Esophagus muscularis mucosa (tissue), 4 donors: ENCODE measurements around the gene RNF181.

Source experiments
- CTCF ChIP-seq, 3 experiments: fragments of 200-600 bp in 2 of 3; fragments of 450-650 bp in 1 of 3; sonication (generic) in 2 of 3; IDR thresholded peaks; one replicate each; pipeline ENCODE4 v1.5.1; 2017 to 2019; ENCODE audit warnings: antibody characterized with exemption in 3 of 3, mild to moderate bottlenecking in 2 of 3, moderate library complexity in 1 of 3
- EP300 ChIP-seq: sonication (generic); formaldehyde crosslinking; IDR thresholded peaks from one replicate; pipeline ENCODE4 v1.6.1; 2017; ENCODE audit warnings: antibody characterized with exemption
- POLR2AphosphoS5 ChIP-seq, 2 donors: sonication (generic); formaldehyde crosslinking; IDR thresholded peaks; one replicate each; pipeline ENCODE4 v1.6.1; 2017; ENCODE audit warnings: antibody characterized with exemption in 2 of 2

- TF ChIP-seq CTCF (IDR thresholded peaks at IDR 0.05) (no peak), EP300 (no peak), POLR2AphosphoS5 (IDR thresholded peaks at IDR 0.05) (no peak)
These were observed 35.8 kb downstream of the RNF181 start for GRCh38 chr2:85631316-85631715.
